HG02970 (cell line): ENCODE measurements around the gene IL21R.

ENCODE experiments used
- ATAC-seq: cut with Tn5 transposase; IDR thresholded peaks from one replicate; pipeline ENCODE4 v1.9.1; 2021; ENCODE audit warnings: mild to moderate bottlenecking, moderate library complexity, moderate number of reproducible peaks; ENCODE audit not compliant: unreplicated experiment, low FRiP score

IL21R gene

DNA sequence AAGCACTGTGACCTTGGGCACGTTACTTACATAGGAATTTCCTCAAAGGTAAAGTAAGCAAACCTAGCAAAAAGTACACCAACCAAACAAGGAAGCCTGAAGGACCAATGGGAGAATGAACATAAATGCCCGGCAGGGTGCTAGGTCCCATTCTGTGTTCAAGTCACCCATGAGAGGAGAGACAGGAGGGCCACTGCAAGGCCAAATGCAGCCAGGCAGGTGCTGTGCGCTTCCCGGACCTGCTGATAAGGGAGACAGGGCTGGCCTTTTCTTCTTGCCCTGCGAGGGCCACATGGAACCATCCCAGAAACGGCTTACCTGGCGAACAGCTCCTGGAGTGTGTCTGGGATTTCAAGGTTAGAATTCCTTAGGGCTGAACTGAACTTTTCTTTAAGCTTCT, 78.8 kb downstream of the IL21R start:
- ATAC-seq, result no peak

- no peak for ATAC-seq
These were observed 79.4 kb downstream of the IL21R start for GRCh38 chr16:27481282-27481934.

DNA sequence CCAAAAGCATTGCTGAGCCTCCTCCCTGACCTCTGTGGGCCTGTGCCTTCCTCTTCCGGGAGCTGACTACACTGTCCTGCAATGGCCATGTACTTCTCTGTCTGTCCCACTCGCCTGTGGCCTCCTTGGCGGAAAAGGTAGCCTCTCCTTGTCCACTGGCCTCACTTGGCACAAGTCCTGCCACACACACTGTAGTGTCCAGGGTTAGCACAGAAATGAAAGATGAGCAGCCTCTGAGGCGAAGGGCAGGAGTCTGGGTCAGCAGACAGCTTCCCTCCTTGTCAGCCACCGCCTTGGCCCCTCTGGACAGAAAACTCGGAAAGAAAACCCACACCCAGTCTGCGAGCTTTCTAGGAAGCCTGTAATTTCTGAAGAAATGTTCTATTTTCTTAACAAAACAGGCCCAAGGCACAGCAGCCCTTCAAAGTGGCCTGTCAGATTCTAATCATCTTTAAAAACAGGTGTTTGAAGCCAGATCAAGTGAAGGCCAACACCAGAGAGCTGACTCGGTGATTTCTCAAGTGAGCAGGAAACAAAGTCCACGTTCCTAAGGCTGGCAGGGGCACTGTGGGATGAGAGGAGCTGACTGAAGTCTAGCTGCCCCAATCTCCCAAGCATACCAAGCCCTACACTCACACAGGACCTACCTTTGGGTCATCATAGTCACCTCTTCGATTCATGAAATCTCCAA, 80.6 kb downstream of the IL21R start:
- ATAC-seq, result no peak

GRCh38 chr16:27483088-27483437, 81.1 kb downstream of the IL21R start:
- ATAC-seq, result no peak

GRCh38 chr16:27483624-27484023, 81.7 kb downstream of the IL21R start:
- ATAC-seq, result no peak

- no peak for ATAC-seq
These were observed 83.2 kb downstream of the IL21R start for GRCh38 chr16:27485126-27485525.

GRCh38 chr16:27485811-27486210, 83.8 kb downstream of the IL21R start:
- ATAC-seq, result no peak

- no peak for ATAC-seq
These were observed 84.4 kb downstream of the IL21R start for GRCh38 chr16:27486344-27486743.

DNA sequence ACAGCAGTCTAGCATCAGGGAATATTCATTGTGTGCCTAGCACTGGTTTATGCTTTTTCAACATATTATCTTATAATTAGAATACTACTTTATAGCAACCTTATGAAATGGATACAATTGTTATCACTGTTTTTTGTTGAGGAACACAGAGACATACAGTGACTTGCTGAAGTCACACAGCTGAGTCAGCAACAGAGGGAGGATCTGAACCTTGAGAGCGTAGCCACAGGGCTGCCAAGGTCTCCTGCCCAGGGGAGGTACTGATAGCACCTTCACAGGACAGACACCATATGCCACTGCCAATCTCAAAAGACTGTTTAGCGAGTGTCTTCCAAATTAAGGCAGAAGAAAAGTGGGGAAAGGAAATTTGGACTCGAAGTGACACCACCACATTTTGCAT, 84.8 kb downstream of the IL21R start:
- no peak for ATAC-seq

- ATAC-seq, result no peak
These were observed 87.4 kb downstream of the IL21R start for GRCh38 chr16:27489421-27489820.

DNA sequence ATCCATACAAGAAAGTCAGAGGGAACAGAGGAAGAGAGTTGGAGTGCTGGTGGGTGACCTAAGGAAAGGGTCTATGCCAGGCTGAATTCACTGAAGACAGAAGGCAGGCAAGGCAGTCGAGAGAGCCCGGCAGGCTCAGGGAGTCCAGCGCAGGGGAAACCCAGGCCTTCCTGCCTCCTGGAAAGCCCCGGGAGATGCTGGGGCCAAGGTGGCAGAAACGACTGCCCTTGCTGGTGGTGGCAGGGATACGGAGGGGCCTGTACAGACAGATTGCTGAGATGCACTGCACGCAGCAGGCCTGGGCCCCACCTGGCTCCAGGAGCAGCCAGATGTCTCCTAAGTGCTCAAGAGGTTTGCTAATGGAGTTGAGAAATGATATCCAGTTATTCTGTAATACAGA, 87.9 kb downstream of the IL21R start:
- ATAC-seq, result no peak

GRCh38 chr16:27491894-27492587, 90.1 kb downstream of the IL21R start:
- no peak for ATAC-seq

DNA sequence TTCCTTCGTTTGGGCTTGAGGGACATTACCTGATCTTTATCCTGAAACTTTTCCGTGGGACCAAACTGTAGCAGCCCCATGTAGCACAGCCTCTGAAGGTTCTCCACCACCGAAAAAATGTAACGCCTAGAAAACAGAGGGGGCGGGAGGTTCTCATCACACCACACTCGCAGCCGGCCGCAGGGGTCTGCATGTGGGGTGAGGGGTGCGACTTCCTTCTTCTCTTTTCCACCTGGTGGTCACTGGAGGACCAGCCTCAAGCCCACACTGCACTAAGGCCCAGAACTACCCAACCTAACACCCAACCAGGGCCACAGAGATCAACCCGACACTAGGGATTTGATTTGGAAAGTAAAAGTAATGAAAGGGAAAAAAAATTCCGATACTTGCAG, 90.6 kb downstream of the IL21R start:
- ATAC-seq, result no peak

DNA sequence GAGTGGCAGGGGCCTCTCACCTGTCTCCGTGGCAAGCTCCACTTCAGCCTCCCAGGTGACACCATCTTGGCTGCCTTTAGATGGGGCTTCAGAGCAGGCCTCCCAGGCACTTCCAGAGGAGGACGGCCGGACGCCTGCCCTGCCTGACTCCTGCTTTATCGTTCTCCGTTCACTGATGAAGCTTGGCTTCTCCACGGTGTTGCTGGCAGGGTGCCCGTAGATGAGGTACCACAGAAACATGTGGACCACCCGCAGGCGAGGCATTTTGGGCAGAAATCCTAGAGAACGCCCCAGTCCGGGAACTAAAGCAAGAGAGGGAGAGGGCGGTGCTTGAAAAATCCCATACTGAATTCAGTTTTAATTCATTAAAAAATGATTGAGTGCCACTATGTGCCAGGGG, 93.2 kb downstream of the IL21R start:
- ATAC-seq, result no peak

DNA sequence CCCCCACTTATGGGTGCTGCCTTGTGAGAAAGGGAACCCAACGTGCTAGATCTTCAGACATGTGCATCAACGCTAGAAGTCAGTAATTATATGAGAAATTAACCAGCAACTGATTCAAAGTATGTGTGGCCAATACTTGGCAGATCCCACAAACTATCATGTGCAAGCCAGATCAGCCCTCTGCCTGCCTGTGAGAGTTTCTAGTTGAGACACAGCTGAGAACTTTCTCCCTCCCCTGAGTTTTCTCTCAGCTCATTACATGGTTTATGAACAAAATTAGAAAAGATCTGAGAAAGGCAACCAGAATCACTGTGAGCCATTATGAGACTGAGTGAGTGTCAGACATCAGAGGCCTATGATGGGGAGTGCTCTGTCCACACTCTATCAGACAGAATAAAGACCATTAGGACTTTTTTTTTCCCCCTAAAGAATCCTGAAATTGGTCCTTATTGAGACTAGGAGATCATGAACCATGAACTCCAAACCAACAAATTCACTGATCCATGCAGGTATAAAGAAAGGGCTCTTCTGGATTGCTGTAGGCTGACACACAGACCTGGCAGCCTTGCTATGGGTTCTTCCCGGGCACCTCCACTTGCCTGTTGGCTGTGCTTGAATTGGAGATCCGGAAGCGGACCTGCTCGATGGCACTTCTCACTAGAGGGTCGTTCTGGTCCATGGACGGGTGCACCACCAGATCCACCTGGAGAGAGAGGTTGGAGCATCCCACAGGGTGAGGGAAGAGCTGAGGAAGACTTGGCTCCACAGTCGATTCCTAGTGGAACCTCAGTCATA, 96.3 kb downstream of the IL21R start:
- no peak for ATAC-seq

- ATAC-seq, result no peak
These were observed 97.1 kb downstream of the IL21R start for GRCh38 chr16:27498916-27499658.

- ATAC-seq, result no peak
These were observed 97.7 kb downstream of the IL21R start for GRCh38 chr16:27499659-27500055.

DNA sequence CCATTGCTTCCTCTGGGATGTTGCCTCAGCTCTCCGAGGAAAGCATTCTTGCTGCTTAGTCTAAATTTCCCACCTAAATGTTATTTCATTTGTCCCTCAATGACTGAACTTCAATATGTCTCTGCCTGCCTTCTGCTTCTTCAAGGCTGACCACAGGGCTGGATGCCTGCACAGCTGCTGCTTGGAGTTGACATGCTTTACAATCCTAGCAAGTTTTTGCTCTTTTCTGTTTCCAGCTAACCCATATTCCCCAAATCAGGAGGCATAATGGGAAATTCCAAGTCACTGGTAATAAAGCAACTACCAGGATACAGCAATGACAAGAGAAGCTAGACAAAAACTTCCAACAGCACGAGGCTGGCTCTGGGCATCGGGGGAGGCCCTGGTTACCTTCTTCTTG, 98.8 kb downstream of the IL21R start:
- no peak for ATAC-seq
